CD4-positive, alpha-beta T cell (primary cell): ENCODE data around the gene SHLD2. TPM values are rescaled to one million over a fixed set of nuclear protein-coding genes. Genes with fewer than 3 reads are reported as not detected.
"Not testable (repeated sequence)": the region's sequence is repeated elsewhere in the genome, so short reads cannot be mapped to it uniquely, and the experiment has no call there.

Experiments used
- ATAC-seq: fragments of 200-7000 bp; cut with Tn5 transposase; one replicate; pipeline ENCODE4 v1.10.0; 2022; ENCODE audit warnings: mild to moderate bottlenecking; ENCODE audit not compliant: poor library complexity
- CTCF ChIA-PET: fragments of 350-600 bp; sonication (Branson Sonifier 250); formaldehyde crosslinking; loops from one replicate; lab custom pipeline; 2021; ENCODE audit warnings: antibody characterized with exemption, inconsistent platforms; lab: Charles Lee
- POLR2A ChIA-PET: fragments of 350-600 bp; sonication (Branson Sonifier 250); formaldehyde crosslinking; loops from one replicate; lab custom pipeline; 2021; ENCODE audit warnings: antibody characterized with exemption, inconsistent platforms; lab: Charles Lee
- DNase-seq, 14 experiments: peaks; one replicate each; pipeline ENCODE4 v3.0.0-alpha.2; 2013 to 2020; ENCODE audit warnings: mixed read lengths in 2 of 14
- H3K27ac ChIP-seq, 2 donors: one replicate each; pipeline versions ENCODE4 v1.5.1 to v1.7.0; 2013; ENCODE audit warnings: low read length in 2 of 2, low read depth in 1 of 2, mild to moderate bottlenecking in 1 of 2
- H3K27me3 ChIP-seq, 2 experiments: 1 replicate in 1 of 2; 2 replicates in 1 of 2; pipeline versions ENCODE4 v1.6.1 to v1.7.0; 2013; ENCODE audit warnings: low read length in 2 of 2, control low read depth in 1 of 2, mild to moderate bottlenecking in 1 of 2, moderate library complexity in 1 of 2; ENCODE audit not compliant: insufficient read depth in 2 of 2, control insufficient read depth in 1 of 2
- H3K36me3 ChIP-seq: one replicate; pipeline ENCODE4 v1.6.1; 2013; ENCODE audit warnings: low read length, control low read depth; ENCODE audit not compliant: insufficient read depth
- H3K4me1 ChIP-seq: one replicate; pipeline ENCODE4 v1.6.1; 2013; ENCODE audit warnings: low read length, control low read depth; ENCODE audit not compliant: insufficient read depth
- H3K4me3 ChIP-seq: one replicate; pipeline ENCODE4 v1.5.1; 2013; ENCODE audit warnings: mild to moderate bottlenecking, low read length, moderate library complexity
- H3K9me3 ChIP-seq, 2 experiments: 1 replicate in 1 of 2; 2 replicates in 1 of 2; pipeline versions ENCODE4 v1.6.1 to v1.7.0; 2013; ENCODE audit warnings: low read length in 2 of 2, mild to moderate bottlenecking in 2 of 2, control low read depth in 1 of 2, moderate library complexity in 1 of 2; ENCODE audit not compliant: control insufficient read depth in 1 of 2, insufficient read depth in 1 of 2
- H3K27ac Mint-ChIP-seq: one replicate; pipeline ENCODE4 v1.8.0; 2020; ENCODE audit warnings: mixed read lengths
- H3K27me3 Mint-ChIP-seq: one replicate; pipeline ENCODE4 v1.8.0; 2021; ENCODE audit warnings: mixed read lengths
- H3K36me3 Mint-ChIP-seq: one replicate; pipeline ENCODE4 v1.8.0; 2021; ENCODE audit warnings: low read depth, mixed read lengths
- H3K4me1 Mint-ChIP-seq: one replicate; pipeline ENCODE4 v1.8.0; 2021; ENCODE audit warnings: low read depth, mixed read lengths
- H3K4me3 Mint-ChIP-seq: one replicate; pipeline ENCODE4 v1.8.0; 2020; ENCODE audit warnings: mild to moderate bottlenecking, mixed read lengths
- H3K9me3 Mint-ChIP-seq: one replicate; pipeline ENCODE4 v1.8.0; 2020; ENCODE audit warnings: mixed read lengths
- CTCF ChIP-seq: fragments of 200-600 bp; IDR thresholded peaks from one replicate; pipeline ENCODE4 v1.8.0; 2022; ENCODE audit warnings: antibody characterized with exemption, mild to moderate bottlenecking
- intact Hi-C, 2 experiments: fragments of 100-400 bp; cut with DNase I in 1 of 2; cut with micrococcal nuclease in 1 of 2; formaldehyde crosslinking; loops; one replicate each; pipeline versions ENCODE4 v1.15.1 to v1.9.0; 2023 to 2025; cut with DNase I, micrococcal nuclease
- total RNA-seq, 174 experiments: library from RNA in 2 of 174; stranded (reverse) in 2 of 174; gene quantifications; one replicate each; pipeline ENCODE4 v1.2.3 and lab custom pipeline; 2021 to 2026

SHLD2 gene
- total RNA-seq, 2 experiments from 2014 or later, result 20.6 to 23.0 TPM

- Mint-ChIP-seq H3K27ac (peak overlapping the region; percentile 87), H3K36me3 (peaks cover 32% of the 10 kb centered on the region), H3K4me3 (peak overlapping the region; percentile 31), H3K4me1 (peaks cover 66% of the 10 kb centered on the region)
- not testable (repeated sequence) for H3K27me3 Mint-ChIP-seq, H3K9me3 ChIP-seq, H3K27me3 ChIP-seq, H3K9me3 Mint-ChIP-seq, H3K36me3 ChIP-seq, H3K4me3 ChIP-seq
- POLR2A ChIA-PET, result interaction anchor here (0.7 to 2.3 kb wide), 2 partner anchors 9 to 11 kb away, joined by 3 to 8 read pairs; partner anchors contain the start of genes GLUD1 and SHLD2
- CTCF ChIA-PET, result interaction anchor here (0.9 to 2.0 kb wide), 3 partner anchors 9 to 144 kb away, joined by 3 to 8 read pairs (median 7); partner anchors contain the start of gene SHLD2
- intact Hi-C loops, result loop anchor here in 1 of 2 experiments (1.0 kb wide), 1 partner anchor 112 kb away; no protein-coding TSS in a partner anchor
- peak; percentile 81 for ATAC-seq
- peak overlapping the region in 1 of 2 donors; percentile 55 for H3K27ac ChIP-seq
- H3K4me1 ChIP-seq, result peaks cover 25% of the 10 kb centered on the region
- DNase-seq, result peak in 7 of 14 experiments; percentile 8 to 80 (median 14)
These were observed 11.3 kb upstream of the SHLD2 start for GRCh38 chr10:87083576-87084290.

DNA sequence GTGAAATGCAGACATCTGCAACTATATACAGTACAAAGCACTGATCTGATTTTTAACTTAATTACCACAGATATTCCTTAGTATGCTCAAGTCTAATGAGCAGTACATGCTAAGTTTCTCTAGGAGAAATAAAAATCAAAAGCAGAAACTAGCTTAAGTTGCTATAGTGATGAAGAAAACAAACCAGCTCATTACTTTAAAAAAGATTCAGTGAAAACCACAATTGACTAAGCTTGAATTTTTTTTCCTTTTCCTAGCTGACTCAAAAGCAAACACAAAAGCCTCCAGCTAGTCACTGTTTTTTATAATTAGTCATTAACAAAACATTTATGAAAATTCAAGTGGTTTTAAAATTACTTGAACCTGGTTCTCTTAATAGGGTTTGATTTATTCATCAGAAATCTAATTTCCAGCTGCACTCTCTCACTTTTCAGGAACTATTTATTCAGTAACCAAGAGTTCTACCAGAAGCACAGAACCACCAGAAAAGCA, 10.7 kb upstream of the SHLD2 start:
- Histone ChIP-seq H3K27ac (peak overlapping the region in 1 of 2 donors; percentile 55), H3K4me1 (peaks cover 25% of the 10 kb centered on the region)
- intact Hi-C loops, result loop anchor here in 1 of 2 experiments (1.0 kb wide), 1 partner anchor 113 kb away; no protein-coding TSS in a partner anchor
- not testable (repeated sequence) for H3K36me3 ChIP-seq, H3K4me3 ChIP-seq, H3K9me3 ChIP-seq, H3K27me3 ChIP-seq, H3K9me3 Mint-ChIP-seq, H3K27me3 Mint-ChIP-seq
- Mint-ChIP-seq H3K36me3 (peaks cover 37% of the 10 kb centered on the region), H3K27ac (peak overlapping the region; percentile 87), H3K4me1 (peaks cover 72% of the 10 kb centered on the region), H3K4me3 (peak overlapping the region; percentile 42)
- ATAC-seq, result peak; percentile 72
- ChIA-PET POLR2A (interaction anchor here (0.7 to 2.3 kb wide), 2 partner anchors 8 to 11 kb away, joined by 3 to 8 read pairs; partner anchors contain the start of genes GLUD1 and SHLD2), CTCF (interaction anchor here (0.9 to 2.0 kb wide), 3 partner anchors 8 to 144 kb away, joined by 3 to 8 read pairs (median 7); partner anchors contain the start of gene SHLD2)
- DNase-seq, result peak in 3 of 14 experiments; percentile 54 to 65 (median 65)

DNA sequence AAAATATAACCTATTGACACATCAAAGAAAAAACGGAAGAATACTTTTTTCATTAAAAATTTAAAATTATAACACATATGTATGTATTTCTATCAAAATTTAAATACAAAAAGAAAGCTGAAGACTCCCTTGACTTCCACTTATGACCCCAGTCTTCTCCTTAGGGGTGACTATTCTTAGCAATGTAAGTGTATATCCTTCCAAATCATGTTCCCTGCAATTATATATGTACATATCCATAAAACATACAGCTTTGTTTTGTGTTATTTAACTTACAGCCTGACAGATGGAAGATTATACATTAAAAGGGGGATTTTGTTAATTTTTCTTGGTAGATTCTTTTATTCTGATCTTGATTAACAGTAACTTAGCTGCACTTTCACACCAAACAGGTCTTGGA, 9.5 kb upstream of the SHLD2 start:
- Mint-ChIP-seq H3K4me1 (peaks cover 80% of the 10 kb centered on the region), H3K9me3 (no peaks in the 10 kb centered on the region), H3K27me3 (no peaks in the 10 kb centered on the region), H3K27ac (peak overlapping the region; percentile 3), H3K36me3 (peaks cover 42% of the 10 kb centered on the region), H3K4me3 (no peak overlapping the region)
- intact Hi-C loops, result no loop called here
- ChIA-PET POLR2A (interaction anchor here (1.0 to 1.3 kb wide), 2 partner anchors 8 to 10 kb away, joined by 3 read pairs; no protein-coding TSS in a partner anchor), CTCF (interaction anchor here (2.0 kb wide), 1 partner anchor 10 kb away, joined by 8 read pairs; the partner anchor contains the start of gene SHLD2)
- no peak for TF ChIP-seq CTCF
- Histone ChIP-seq H3K4me1 (peaks cover 25% of the 10 kb centered on the region), H3K4me3 (no peak overlapping the region), H3K27me3 (no peaks in the 10 kb centered on the region), H3K9me3 (peaks cover 0 to 1% of the 10 kb centered on the region in 2 experiments), H3K27ac (no peak overlapping the region), H3K36me3 (peaks cover 5% of the 10 kb centered on the region)
- no peak for ATAC-seq
- DNase-seq, result no peak

- Mint-ChIP-seq H3K36me3 (peaks cover 33% of the 10 kb centered on the region), H3K9me3 (no peaks in the 10 kb centered on the region), H3K4me3 (no peak overlapping the region), H3K27ac (no peak overlapping the region), H3K4me1 (peaks cover 87% of the 10 kb centered on the region), H3K27me3 (no peaks in the 10 kb centered on the region)
- Histone ChIP-seq H3K4me1 (peaks cover 29% of the 10 kb centered on the region), H3K27me3 (no peaks in the 10 kb centered on the region), H3K4me3 (no peak overlapping the region), H3K9me3 (no peaks in the 10 kb centered on the region), H3K27ac (no peak overlapping the region), H3K36me3 (peaks cover 5% of the 10 kb centered on the region)
- ATAC-seq (no peak), DNase-seq (no peak)
- intact Hi-C loops, result loop anchor here in 1 of 2 experiments (5.0 to 10.0 kb wide), 2 partner anchors 377 to 565 kb away; partner anchors contain the start of gene WAPL
- ChIA-PET CTCF (no interaction called here), POLR2A (no interaction called here)
- TF ChIP-seq CTCF, result no peak
These were observed 5.3 kb upstream of the SHLD2 start for GRCh38 chr10:87089746-87090145.
